Stimulated activated CD8-positive, alpha-beta memory T cell treated with anti-CD3 and anti-CD28 coated beads, Interleukin-15, amount 100 ng/mL, for 24 hours (primary cell): ENCODE measurements around the gene EVC.
"Not testable (repeated sequence)": the region's sequence is repeated elsewhere in the genome, so short reads cannot be mapped to it uniquely, and the experiment has no call there.

Experiments
- DNase-seq: peaks from one replicate; pipeline ENCODE4 v3.0.0-alpha.2; 2020; ENCODE audit warnings: low read depth

The EVC gene

DNA sequence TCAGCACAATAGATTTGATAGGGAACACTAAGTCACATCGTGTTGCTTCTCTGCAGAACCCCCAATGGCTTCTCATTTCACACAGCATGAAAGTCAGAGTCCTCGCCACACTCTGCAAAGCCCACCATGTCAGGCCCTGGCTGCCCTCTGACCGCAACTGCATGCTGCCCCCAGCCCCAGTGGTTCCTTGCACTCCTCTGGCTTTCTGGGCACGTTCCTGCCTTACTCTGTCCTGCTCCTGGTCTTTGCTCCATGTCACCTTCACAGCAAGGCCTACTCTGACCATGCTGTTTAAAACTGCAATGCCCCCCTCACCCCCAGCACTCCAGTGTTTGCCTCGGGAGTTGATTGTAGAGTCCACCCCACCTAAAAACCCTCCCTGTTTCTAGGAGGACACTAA lies 78.1 kb downstream of the EVC start:
- DNase-seq, result no peak

GRCh38 chr4:5790546-5790857 lies 79.5 kb downstream of the EVC start:
- no peak for DNase-seq

DNA sequence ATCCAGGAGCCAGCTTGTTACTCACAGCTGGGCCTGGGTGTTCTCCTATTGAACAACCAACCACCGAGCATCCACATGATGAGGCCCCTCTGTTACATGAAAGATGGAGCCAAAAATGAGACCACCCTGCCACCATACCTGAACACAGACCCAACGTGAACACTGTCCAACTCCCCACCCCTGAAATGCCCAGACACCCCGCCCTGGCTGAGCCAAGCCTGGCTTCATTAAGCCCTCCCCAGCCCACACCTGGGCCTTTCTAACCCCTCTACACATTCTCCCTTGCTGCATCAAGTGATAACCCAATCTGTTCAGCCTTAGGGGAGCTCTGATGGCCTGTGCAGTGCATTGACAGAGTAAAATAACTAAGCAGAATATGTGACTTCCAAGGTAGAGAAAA lies 80.7 kb downstream of the EVC start:
- no peak for DNase-seq

GRCh38 chr4:5793514-5793913 lies 82.5 kb downstream of the EVC start:
- no peak for DNase-seq

- DNase-seq, result no peak
Observed at GRCh38 chr4:5795580-5795979, 84.6 kb downstream of the EVC start.

DNA sequence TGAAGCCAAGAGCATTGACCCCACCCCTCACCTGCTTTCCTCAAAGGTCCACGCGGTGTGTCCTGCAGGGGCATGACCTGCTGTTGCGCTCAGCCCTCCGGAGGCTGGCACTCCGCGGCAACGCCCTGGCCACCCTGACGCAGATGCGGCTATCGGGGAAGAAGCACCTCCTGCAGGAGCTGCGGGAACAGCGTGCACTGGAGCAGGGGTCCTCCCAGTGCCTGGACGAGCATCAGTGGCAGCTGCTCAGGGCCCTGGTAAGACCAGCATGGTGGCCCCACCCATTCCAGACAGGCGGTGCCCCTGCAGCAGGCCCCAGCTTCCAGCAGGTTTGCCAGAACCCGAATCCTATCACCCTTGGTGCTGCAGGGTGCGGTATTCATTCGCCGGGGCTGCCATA lies 86.0 kb downstream of the EVC start:
- no peak for DNase-seq

GRCh38 chr4:5797866-5798265 lies 86.9 kb downstream of the EVC start:
- no peak for DNase-seq

GRCh38 chr4:5798462-5798861 lies 87.5 kb downstream of the EVC start:
- DNase-seq, result no peak

DNA sequence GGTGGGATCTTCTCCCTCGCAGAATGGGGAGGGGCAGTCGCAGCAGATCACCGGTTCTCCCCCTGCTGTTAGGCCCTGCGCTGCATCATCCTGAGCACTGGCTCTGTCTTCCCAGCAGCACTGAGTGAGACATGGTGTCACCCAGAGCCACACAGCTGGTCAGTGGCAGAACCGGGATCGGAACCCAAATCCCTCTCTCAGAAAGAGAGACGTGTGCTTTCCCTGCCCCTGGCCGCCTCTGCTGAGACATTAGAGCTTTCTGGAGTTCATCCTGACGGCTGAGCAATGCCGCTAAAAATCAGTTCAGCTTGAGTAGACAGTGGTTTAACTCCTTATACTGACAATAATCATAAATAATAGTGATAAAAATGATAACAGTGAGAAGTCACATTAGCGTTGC lies 87.9 kb downstream of the EVC start:
- no peak for DNase-seq

DNA sequence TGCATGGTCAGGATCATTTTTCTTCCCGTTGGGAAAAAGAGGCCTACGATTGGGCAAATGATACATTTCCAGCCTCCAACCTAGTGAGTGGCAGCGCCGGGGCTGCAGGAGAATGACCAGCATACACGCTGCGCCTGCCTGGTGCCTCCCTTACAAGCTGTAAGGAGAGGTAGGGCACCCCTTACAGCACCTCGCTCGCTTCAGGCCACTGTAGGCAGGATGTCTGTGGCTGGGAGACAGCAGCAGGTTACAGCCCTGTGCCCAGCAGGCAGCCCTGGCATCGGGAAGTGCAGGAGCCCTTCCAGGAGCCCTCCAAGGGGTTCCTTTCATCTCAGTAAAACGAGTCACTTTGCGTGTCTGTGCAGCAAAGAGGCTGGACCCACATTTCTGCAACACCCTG lies 88.4 kb downstream of the EVC start:
- no peak for DNase-seq

DNA sequence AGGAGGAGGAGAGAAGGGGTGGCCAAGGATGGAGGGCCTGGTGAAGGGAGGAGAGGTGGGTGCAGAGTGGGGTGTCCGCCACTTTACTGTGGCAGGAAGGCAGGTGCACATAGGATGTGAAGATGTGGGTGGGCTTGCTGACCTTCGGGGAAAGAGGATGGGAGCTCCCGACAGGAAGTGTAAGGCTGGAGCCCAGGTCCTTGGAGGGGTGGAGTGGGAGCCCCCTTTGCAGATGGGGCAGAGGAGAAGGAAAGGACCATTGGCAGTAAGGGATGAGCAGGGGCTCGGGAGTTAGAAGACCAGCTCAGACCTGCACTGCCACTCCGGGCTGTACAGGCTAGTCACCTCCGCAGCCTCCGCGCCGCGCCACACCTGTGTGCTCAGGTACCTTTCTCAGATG lies 89.5 kb downstream of the EVC start:
- DNase-seq, result no peak

- DNase-seq, result no peak
Observed at GRCh38 chr4:5801696-5802095, 90.7 kb downstream of the EVC start.

GRCh38 chr4:5802565-5802964 lies 91.6 kb downstream of the EVC start:
- DNase-seq, result no peak

DNA sequence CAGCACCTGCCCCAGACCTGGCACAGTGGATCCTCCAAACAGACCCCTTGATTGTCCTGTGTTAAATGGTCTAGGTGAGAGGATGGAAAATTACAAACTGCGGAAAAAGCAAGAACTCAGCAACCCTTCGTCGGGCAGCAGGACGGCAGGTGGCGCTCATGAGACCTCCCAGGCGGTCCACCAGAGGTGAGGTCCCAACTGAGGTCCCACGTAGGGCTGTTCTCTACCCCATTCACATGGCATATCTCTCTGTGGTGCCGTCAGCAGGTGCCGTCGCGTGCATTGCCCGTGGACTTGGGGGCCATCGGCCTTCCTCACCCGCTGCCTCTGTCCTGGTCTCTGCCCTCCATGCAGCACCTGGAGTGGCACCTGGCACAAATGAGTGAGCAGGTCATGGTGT lies 93.7 kb downstream of the EVC start:
- DNase-seq, result no peak

GRCh38 chr4:5805270-5805669 lies 94.3 kb downstream of the EVC start:
- DNase-seq, result no peak

DNA sequence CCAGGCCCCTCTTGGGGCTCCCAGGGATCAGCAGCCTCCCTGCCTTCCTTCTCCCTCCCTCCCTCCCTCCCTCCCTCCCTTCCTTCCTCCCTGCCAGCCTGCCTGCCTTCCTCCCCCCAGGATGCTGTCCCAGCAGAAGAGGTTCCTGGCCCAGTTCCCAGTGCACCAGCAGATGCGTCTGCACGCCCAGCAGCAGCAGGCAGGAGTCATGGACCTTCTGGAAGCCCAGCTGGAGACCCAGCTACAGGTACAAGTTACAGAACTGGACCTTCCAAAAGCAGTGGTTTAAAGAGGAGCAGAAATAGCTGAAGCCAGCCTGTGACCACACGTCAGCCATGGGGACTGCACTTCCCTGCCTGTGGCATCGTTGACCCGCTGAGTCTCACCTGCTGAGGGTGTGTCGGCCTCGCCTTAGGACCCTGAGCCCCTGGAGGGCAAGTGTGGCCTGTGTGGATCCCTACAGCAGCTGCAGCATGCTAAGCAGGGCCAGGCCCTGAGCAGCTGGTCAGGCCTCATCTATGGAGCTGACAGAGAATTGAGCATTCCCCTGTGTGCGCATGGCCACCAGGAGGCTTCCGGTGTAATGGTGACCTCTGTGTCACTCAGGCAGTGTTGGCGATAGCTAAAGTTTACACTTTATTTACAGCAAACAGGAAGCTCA lies 97.2 kb downstream of the EVC start:
- DNase-seq, result no peak

DNA sequence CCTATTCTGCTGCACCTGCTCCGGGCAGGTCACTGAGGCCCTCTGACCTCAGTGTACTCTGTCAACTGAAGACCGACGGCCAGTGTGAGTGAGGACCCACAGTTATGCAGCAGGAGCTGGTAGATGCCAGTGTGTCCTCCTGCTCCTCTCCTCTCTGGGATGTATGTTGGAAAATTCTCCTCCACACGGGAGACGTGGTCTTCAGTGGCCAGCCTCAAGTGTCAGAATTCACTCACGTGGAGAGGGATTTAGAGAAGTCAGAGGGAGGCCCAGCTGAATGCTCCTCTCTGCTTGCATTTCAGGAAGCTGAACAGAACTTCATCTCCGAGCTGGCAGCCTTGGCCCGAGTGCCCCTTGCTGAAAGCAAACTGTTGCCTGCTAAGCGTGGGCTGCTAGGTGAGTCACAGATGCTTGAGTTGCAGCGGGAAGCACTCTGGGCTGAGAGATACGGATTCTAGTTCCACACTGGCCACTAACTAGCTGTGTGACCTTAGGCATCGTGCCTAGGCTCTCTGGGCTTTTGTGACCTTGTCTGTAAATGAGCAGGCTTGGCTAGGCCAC lies 98.3 kb downstream of the EVC start:
- no peak for DNase-seq

GRCh38 chr4:5810151-5810550 lies 99.2 kb downstream of the EVC start:
- no peak for DNase-seq

DNA sequence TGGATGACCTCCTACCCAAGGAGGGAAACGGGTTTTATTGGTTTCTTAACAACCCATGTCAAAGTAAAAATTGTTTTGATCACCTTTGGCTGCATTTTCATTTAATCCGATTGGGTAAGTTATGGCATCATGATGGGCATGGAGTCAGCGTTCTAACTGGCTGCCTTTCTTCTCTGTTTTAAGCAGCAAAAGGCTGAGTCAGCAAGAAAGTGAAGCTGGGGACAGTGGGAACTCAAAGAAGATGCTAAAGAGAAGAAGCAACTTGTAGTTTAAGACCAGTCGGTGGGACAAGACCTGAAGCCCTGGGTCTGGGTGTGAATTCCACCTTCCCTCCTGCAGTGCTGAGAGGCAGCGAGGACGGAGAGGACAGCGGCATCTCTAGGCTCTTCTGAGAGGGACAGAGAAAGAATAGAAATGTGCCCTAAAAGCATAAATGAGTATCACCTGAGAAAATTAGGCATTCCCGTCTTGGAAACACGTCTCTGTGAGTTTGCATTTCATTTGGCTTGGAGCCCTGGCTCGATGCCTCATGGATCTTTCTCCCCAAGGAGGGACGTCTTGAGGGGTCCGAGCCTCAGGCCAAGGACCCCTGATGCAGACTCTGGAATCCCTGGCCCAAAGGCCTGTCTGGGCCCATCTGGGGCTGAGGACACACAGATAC lies 99.9 kb downstream of the EVC start:
- DNase-seq, result no peak

GRCh38 chr4:5812057-5812456 lies 101.1 kb downstream of the EVC start:
- not testable (repeated sequence) for DNase-seq

GRCh38 chr4:5812506-5813229 lies 101.7 kb downstream of the EVC start:
- no peak for DNase-seq

GRCh38 chr4:5813882-5814255 lies 102.9 kb downstream of the EVC start:
- DNase-seq, result no peak

DNA sequence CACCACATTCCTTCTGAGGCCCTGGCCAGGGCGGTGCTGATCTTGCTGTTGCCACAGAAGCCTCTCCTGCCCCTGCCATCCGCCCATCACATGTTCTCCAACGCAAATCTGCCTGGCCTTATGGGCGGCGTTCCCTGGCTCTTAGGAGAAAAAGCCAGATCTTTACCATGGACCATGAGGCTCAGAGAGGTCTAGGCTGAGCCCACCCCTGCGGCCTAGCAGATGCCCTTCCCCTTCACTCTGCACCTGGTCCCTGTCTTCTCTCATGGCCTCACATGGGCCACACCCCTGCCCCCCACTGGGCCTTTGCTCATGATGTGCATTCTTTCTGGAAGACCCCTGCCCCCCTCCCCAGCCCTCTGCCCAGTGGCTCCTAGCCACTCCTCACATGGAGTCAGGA lies 103.4 kb downstream of the EVC start:
- no peak for DNase-seq
